ENCODE data around the gene PIK3R2.
A peak's percentile ranks its signal among the peaks of the same experiment; 100 is the strongest.
"Not testable (repeated sequence)": the region's sequence is repeated elsewhere in the genome, so short reads cannot be mapped to it uniquely, and the experiment has no call there.

The PIK3R2 gene

GRCh38 chr19:18152817-18153555, at the start of gene PIK3R2:
Gene PIK3R2, plus strand, starts transcription at chr19:18153163. Its CDS starts 2,717 bp downstream, at chr19:18155880.
- peak; percentile 99 for DNase-seq

GRCh38 chr19:18104793-18105131, 48.2 kb upstream of the PIK3R2 start:
- no peak for DNase-seq

- not testable (repeated sequence) for DNase-seq
Measured at GRCh38 chr19:18105259-18105658, 47.7 kb upstream of the PIK3R2 start.

GRCh38 chr19:18107235-18107634, 45.7 kb upstream of the PIK3R2 start:
- no peak for DNase-seq

- DNase-seq: no peak
Measured at GRCh38 chr19:18108897-18109296, 44.1 kb upstream of the PIK3R2 start.

- no peak for DNase-seq
Measured at GRCh38 chr19:18109341-18109732, 43.6 kb upstream of the PIK3R2 start.

- DNase-seq: peak; percentile 46
Measured at GRCh38 chr19:18109733-18110608, 43.0 kb upstream of the PIK3R2 start.

GRCh38 chr19:18110609-18111232, 42.2 kb upstream of the PIK3R2 start:
- DNase-seq: no peak

GRCh38 chr19:18112989-18113478, 39.9 kb upstream of the PIK3R2 start:
- DNase-seq: peak; percentile 82

GRCh38 chr19:18113827-18114226, 39.1 kb upstream of the PIK3R2 start:
- DNase-seq: no peak

GRCh38 chr19:18114483-18114882, 38.5 kb upstream of the PIK3R2 start:
- no peak for DNase-seq

GRCh38 chr19:18117364-18117691, 35.6 kb upstream of the PIK3R2 start:
- DNase-seq: no peak

- DNase-seq: peak; percentile 97
Measured at GRCh38 chr19:18117692-18118378, 35.1 kb upstream of the PIK3R2 start.

- no peak for DNase-seq
Measured at GRCh38 chr19:18118420-18119012, 34.4 kb upstream of the PIK3R2 start.

- DNase-seq: peak; percentile 63
Measured at GRCh38 chr19:18119013-18119716, 33.8 kb upstream of the PIK3R2 start.

GRCh38 chr19:18119717-18120105, 33.3 kb upstream of the PIK3R2 start:
- peak; percentile 70 for DNase-seq

GRCh38 chr19:18120127-18120526, 32.8 kb upstream of the PIK3R2 start:
- DNase-seq: no peak

GRCh38 chr19:18121166-18121565, 31.8 kb upstream of the PIK3R2 start:
- no peak for DNase-seq

GRCh38 chr19:18122424-18122823, 30.5 kb upstream of the PIK3R2 start:
- no peak for DNase-seq

- DNase-seq: no peak
Measured at GRCh38 chr19:18122860-18123795, 29.8 kb upstream of the PIK3R2 start.

- DNase-seq: no peak
Measured at GRCh38 chr19:18123819-18124218, 29.1 kb upstream of the PIK3R2 start.
